SJCRH30 (cell line): ENCODE measurements around the gene RNF224. TPM values are rescaled to one million over a fixed set of nuclear protein-coding genes. Genes with fewer than 3 reads are reported as not detected.
A peak's percentile ranks its signal among the peaks of the same experiment; 100 is the strongest.

ENCODE experiments used
- DNase-seq, 2 experiments: peaks; one replicate each; pipeline ENCODE4 v3.0.0-alpha.2; 2015 to 2020
- H3K27ac ChIP-seq: fragments of 250-450 bp; sonication (Bioruptor Pico); 2 replicates; pipeline ENCODE4 v1.5.1; 2020; ENCODE audit warnings: mild to moderate bottlenecking, moderate library complexity
- H3K27me3 ChIP-seq: fragments of 250-450 bp; sonication (Bioruptor Pico); 2 replicates; pipeline ENCODE4 v1.5.1; 2020; ENCODE audit warnings: mild to moderate bottlenecking, moderate library complexity
- H3K36me3 ChIP-seq: fragments of 250-450 bp; sonication (Bioruptor Pico); 2 replicates; pipeline ENCODE4 v1.5.1; 2020; ENCODE audit warnings: mild to moderate bottlenecking, moderate library complexity
- H3K4me1 ChIP-seq: fragments of 250-450 bp; sonication (Bioruptor Pico); 2 replicates; pipeline ENCODE4 v1.5.1; 2020; ENCODE audit warnings: mild to moderate bottlenecking, moderate library complexity
- H3K4me3 ChIP-seq: fragments of 250-450 bp; sonication (Bioruptor Pico); 2 replicates; pipeline ENCODE4 v1.5.1; 2020; ENCODE audit warnings: mild to moderate bottlenecking, moderate library complexity
- H3K9me3 ChIP-seq: fragments of 250-450 bp; sonication (Bioruptor Pico); replicated peaks from 2 replicates; pipeline ENCODE4 v1.5.1; 2020; ENCODE audit warnings: mild to moderate bottlenecking, moderate library complexity
- total RNA-seq: library from RNA; depleted of rRNA; stranded (reverse); fragments of >200 nt; shearing (Covaris generic); gene quantifications from 2 replicates; pipeline ENCODE4 v1.2.3, GENCODE V29; 2014; rRNA removed

Gene RNF224
- not detected in 2 replicates for total RNA-seq

DNA sequence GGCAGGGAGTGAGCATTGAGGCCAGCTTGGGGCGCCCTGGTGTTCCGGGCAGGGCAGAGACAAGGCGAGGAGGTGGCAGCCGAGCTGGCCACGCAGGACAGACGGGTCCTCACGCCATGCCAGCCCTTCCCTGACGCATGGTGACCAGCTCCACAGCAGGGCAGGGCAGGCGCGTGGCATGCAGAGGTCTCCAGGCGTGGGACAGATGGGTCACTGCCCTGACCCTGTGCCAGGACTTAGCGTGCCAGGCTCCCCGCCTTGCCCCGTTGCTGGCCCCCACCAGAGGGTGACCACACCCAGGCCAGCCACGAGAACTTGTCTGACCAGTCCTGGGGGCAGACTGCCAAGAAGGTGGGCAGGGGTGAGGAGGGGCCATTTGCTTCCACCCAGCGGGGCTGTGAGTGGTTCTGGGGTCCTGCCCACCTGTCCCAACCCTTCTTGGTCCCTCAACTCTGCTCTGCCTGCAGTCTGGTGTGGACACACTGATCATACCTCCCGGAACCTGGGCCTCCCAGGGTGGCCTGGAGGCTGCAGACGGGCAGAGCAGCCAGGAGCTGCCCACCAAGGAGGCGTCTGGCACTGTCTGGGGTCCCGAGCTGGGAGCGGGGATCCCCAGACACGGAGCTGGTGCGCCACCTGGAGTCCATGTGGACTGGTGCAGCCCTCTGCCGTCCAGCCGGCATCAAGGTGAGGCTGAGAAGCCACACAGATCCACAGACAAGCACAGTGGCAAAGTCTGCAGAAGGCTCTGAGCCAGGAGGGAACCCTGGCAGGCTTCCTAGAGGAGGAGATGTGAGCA lies at the start of gene RNF224:
Gene RNF224 (plus strand): TSS at position 449 of the 799 bp plus-strand sequence. CDS start 834 bp downstream, outside the sequence.
- no peaks in the 10 kb centered on the region for H3K9me3 ChIP-seq
- no peak within 1 kb of the TSS for H3K4me3 ChIP-seq
- no peaks in the 10 kb centered on the region for H3K36me3 ChIP-seq
- peak; percentile 84 to 92 for DNase-seq
- peaks cover 40% of the 10 kb centered on the region for H3K4me1 ChIP-seq
- peaks cover 25% of the 10 kb centered on the region for H3K27me3 ChIP-seq
- no peak within 1 kb of the TSS for H3K27ac ChIP-seq

DNA sequence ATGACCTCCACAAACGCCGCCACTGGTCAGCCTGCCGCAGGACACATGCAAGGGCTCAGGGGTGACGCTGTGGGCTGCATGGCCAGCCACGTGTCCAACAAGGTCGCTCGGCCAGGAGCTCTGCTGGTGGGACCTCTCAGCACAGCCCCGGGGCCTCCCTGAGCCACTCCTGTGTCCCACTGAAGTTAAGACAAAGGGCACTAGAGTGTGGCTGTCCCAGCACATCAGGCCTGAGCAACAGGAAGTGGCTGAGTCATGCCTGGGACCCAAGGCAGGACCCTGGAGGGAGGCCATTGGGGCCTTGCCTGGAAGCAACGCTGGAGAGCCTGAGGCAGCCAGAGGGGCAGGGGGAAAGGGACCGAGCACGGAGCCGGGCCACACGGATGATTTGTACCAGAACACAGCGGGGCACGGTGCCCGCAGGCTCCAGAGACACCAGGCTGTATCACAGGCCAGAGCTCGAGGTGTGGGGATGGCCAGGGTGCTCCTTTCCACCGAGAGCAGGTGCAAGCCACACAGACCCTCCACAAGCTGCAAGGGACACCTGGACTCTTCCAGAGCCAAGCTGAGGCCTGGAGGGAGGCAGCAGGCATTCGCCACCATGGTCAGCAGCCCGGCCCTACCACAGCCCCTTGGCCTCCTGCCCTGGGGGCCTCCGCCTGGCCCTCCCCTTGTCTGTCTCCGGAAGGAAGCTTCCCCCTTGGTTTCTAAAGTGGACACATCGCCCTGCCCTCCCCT lies 48.9 kb upstream of the RNF224 start:
- no peak overlapping the region for H3K27ac ChIP-seq
- no peak overlapping the region for H3K4me3 ChIP-seq
- H3K27me3 ChIP-seq, result no peaks in the 10 kb centered on the region
- peaks cover 38% of the 10 kb centered on the region for H3K36me3 ChIP-seq
- peaks cover 9% of the 10 kb centered on the region for H3K4me1 ChIP-seq
- DNase-seq, result no peak
- H3K9me3 ChIP-seq, result no peaks in the 10 kb centered on the region

DNA sequence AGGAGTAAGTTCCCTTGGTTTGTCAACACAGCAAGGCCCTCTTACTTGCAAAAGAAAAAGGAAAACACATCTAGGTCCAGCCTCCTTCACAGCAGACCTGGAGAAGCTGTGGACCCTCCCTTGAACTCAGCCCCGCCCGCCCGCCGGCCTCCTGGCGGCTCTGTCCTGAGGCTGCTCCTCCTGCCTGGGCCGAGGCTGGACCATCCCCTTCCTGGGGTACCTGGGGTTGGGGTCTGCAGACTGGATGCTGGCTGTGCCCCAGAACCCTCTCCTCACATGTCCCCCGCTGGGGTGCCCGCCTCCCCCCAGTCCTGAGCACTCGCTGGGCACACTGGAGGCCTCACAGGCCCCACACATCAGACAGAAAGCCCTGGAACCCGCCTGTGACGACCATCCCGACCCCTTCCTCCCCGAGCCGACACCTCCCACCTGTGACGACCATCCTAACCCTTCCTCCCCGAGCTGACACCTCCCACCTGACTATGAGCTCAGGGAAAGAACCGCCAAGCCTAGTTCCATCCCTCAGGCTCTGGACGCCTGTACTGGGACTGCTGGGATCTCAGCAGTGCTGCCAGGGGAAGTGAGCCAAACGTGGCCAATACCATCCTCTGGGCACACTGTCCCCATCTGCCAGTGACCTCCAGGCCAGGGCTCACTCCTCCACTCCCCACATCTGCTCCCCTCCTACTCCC lies 48.2 kb upstream of the RNF224 start:
- Histone ChIP-seq H3K36me3 (peaks cover 42% of the 10 kb centered on the region), H3K9me3 (no peaks in the 10 kb centered on the region), H3K4me3 (no peak overlapping the region), H3K27me3 (no peaks in the 10 kb centered on the region), H3K27ac (no peak overlapping the region), H3K4me1 (peaks cover 3% of the 10 kb centered on the region)
- DNase-seq, result no peak

DNA sequence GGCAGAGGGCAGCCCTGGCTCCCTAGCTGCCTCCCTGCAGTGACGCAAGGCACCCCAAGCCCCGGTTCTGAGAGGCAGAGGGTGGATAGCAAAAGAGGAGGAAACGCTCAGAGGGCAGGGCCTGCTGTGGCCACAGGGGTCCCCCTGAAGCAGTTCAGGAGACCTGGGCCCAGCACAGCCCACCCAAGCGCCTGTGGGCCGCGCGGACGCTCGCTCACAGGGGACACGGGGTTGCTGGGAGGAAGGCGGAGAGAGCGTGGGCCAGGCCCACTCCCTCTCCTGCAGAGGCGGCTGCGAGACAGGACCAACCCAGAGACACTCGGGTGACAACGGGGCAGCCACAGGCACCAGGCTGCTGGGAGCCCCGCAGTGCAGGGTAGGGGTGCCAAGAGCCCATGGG lies 47.5 kb upstream of the RNF224 start:
- H3K4me3 ChIP-seq, result no peak overlapping the region
- no peaks in the 10 kb centered on the region for H3K9me3 ChIP-seq
- no peaks in the 10 kb centered on the region for H3K27me3 ChIP-seq
- peaks cover 42% of the 10 kb centered on the region for H3K36me3 ChIP-seq
- no peak for DNase-seq
- no peak overlapping the region for H3K27ac ChIP-seq
- H3K4me1 ChIP-seq, result no peaks in the 10 kb centered on the region

DNA sequence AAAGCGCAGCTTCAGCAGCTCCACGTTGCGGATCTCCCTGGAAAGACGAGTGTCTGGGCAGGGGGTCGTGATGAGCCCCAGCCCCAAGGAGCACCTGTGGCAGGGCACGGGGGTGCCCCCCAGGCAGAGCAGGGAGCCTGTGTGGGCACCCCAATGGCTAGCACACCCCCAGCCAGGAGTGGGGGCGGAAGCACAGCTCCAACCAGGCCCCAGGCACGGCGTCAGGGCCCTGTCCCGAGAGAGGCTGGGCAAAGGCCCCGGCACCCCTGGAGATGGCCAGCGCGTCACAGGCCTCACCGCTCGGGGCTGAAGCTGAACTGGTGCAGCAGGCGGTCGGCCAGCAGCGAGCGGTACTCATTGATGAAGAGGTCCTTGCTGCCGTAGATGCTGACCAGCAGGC lies 46.8 kb upstream of the RNF224 start:
- H3K4me3 ChIP-seq, result no peak overlapping the region
- H3K27me3 ChIP-seq, result no peaks in the 10 kb centered on the region
- peaks cover 42% of the 10 kb centered on the region for H3K36me3 ChIP-seq
- H3K27ac ChIP-seq, result no peak overlapping the region
- DNase-seq, result no peak
- H3K9me3 ChIP-seq, result no peaks in the 10 kb centered on the region
- no peaks in the 10 kb centered on the region for H3K4me1 ChIP-seq

DNA sequence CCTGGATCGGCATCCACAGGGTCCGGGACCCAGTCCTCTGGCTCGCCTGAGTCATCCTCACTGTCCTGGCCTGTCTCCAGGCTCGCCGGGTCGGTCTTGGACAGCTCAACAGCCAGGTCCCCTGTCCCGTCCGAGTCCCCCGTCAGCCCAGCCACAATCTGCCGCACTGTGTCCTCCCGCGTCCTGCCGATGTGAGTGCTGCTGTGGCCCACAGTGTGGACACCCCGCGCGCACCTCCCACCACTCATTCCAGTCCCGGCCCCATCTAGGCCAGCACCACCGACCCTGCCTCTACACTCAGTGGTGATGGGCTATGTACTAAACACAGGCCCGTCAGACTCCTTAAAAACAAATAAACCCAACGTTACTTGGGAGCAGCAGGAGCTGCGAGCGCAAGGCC lies 45.6 kb upstream of the RNF224 start:
- Histone ChIP-seq H3K27me3 (no peaks in the 10 kb centered on the region), H3K36me3 (peaks cover 42% of the 10 kb centered on the region), H3K27ac (no peak overlapping the region), H3K4me3 (no peak overlapping the region), H3K9me3 (no peaks in the 10 kb centered on the region), H3K4me1 (peaks cover 4% of the 10 kb centered on the region; the same call in 1 of the 2 replicates)
- no peak for DNase-seq

DNA sequence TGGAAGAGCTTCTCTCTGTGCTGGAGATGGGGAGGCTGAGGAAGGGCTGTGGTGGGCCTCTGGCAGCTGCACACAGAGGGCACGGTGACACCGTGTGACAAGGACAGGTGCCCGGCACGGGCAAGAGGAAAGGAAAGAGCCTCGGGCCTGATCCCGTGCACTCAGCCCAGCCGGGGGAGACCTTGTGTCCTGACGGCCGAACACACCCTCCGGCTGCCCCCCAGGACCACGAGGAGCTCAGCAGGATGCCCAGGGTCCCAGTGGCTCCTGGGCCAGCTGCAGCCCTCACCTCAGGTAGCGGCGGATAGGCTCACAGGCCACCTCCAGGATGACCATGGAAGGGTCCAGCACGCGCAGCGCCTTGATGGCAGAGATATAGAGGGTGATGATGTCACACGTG lies 44.5 kb upstream of the RNF224 start:
- H3K27me3 ChIP-seq, result no peaks in the 10 kb centered on the region
- no peaks in the 10 kb centered on the region for H3K9me3 ChIP-seq
- H3K36me3 ChIP-seq, result peaks cover 38% of the 10 kb centered on the region
- no peak overlapping the region for H3K27ac ChIP-seq
- peaks cover 13% of the 10 kb centered on the region; the same call in 1 of the 2 replicates for H3K4me1 ChIP-seq
- no peak for DNase-seq
- H3K4me3 ChIP-seq, result no peak overlapping the region

DNA sequence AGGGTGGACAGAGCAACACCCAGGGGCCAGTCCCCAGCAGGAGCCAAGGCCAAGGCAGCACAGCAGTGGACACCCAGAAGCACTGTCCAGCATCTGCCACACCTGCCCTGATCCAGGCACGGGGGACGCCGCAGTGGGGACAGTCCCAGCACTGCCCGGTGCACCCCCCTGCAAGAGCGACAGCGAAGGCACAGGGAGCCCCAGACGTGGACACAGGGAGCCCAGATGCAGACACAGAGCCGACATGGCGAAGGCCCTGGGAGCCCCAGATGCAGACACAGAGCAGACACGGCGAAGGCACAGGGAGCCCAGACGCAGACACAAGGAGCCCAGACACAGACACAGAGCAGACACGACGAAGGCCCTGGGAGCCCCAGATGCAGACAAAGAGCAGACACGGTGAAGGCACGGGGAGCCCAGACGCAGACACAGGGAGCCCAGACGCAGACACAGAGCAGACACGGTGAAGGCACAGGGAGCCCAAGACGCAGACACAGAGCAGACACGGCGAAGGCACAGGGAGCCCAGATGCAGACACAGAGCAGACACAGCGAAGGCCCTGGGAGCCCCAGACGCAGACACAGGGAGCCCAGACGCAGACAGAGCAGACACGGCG lies 43.2 kb upstream of the RNF224 start:
- no peak overlapping the region for H3K4me3 ChIP-seq
- peaks cover 33% of the 10 kb centered on the region for H3K36me3 ChIP-seq
- H3K9me3 ChIP-seq, result no peaks in the 10 kb centered on the region
- DNase-seq, result no peak
- H3K27me3 ChIP-seq, result no peaks in the 10 kb centered on the region
- H3K4me1 ChIP-seq, result peaks cover 13% of the 10 kb centered on the region; the same call in 1 of the 2 replicates
- H3K27ac ChIP-seq, result no peak overlapping the region

DNA sequence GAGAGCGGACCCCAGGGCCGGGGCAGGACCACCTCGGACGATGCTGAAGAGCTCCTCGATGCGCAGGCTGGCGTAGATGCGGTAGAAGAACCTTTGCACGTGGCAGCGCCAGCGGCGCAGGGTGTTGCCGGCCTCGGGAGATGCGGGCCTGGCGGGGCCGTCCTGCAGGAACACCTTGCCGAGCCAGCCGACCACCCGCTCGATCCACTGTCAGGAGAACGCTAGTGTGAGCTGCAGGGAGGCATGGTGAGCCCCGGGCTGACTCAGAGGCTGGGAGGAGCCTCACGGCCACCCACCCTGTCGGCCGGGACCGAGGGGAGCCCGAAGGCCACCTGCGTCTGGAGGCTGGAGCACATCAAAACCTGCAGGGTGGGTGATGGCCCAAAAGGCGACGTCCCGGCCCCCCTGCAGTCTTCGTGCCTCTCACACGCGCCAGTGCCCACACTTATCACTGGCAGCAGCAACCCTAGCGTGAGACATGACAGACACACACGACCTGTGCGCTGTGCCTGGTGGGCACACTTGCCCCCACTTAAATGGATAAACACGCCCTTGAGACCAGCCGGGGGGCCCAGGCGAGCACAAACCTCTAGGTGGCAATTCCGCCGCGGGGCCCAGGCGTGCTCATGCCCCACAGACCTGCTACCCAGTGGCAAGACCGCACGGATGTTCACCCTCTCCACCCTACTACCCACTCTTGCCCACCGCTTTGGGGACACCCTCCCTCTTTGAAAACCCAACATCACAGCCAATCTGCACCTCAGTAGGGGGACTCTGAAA lies 42.2 kb upstream of the RNF224 start:
- DNase-seq, result no peak
- Histone ChIP-seq H3K9me3 (no peaks in the 10 kb centered on the region), H3K27me3 (no peaks in the 10 kb centered on the region), H3K36me3 (peaks cover 28% of the 10 kb centered on the region), H3K4me1 (peaks cover 19% of the 10 kb centered on the region; the same call in 1 of the 2 replicates), H3K4me3 (no peak overlapping the region), H3K27ac (no peak overlapping the region)

DNA sequence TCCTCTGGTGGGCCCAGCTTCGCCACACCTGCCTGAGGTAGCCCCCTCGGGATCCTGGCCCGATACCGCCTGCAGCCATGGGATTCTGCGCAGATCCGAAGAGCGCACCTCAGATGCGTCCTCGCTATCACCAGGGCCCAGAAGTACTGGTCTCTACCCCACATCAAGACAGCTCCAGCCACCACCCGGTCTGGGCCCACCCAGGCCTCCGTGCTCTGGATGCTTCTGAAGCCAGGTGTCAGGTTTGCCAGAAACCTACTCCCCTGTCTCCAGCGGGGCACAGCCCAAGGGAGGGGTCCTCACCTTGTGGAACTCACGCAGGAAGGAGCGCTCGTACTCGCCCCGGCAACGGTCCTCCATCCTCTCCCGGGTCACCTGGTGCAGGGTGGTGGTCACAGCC lies 41.4 kb upstream of the RNF224 start:
- Histone ChIP-seq H3K9me3 (no peaks in the 10 kb centered on the region), H3K36me3 (peaks cover 28% of the 10 kb centered on the region), H3K4me1 (peaks cover 20% of the 10 kb centered on the region; the same call in 1 of the 2 replicates), H3K27me3 (no peaks in the 10 kb centered on the region), H3K27ac (no peak overlapping the region), H3K4me3 (no peak overlapping the region)
- no peak for DNase-seq

DNA sequence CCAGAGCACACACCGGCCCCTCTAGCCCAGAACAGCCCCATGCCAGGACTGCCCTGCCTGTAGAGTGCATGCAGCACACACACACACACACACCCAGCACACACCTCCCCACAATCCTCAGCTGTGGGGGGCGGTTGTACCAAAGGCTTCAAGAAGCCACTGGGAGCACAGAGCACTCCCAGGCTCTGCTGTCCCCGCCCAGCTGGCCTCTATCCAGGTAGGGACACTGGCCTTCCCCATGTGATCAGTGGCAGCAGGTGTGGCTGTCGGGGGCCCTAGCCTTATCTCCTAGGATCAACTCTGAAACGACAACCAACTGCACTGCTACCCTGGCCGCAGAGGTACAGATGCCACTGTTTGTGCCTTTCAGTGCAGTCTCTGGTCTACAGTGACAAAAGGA lies 40.9 kb upstream of the RNF224 start:
- H3K9me3 ChIP-seq, result no peaks in the 10 kb centered on the region
- peak in 1 of 2 experiments; percentile 61 for DNase-seq
- no peak overlapping the region for H3K27ac ChIP-seq
- no peaks in the 10 kb centered on the region for H3K27me3 ChIP-seq
- no peak overlapping the region for H3K4me3 ChIP-seq
- peaks cover 20% of the 10 kb centered on the region; the same call in 1 of the 2 replicates for H3K4me1 ChIP-seq
- H3K36me3 ChIP-seq, result peaks cover 24% of the 10 kb centered on the region

DNA sequence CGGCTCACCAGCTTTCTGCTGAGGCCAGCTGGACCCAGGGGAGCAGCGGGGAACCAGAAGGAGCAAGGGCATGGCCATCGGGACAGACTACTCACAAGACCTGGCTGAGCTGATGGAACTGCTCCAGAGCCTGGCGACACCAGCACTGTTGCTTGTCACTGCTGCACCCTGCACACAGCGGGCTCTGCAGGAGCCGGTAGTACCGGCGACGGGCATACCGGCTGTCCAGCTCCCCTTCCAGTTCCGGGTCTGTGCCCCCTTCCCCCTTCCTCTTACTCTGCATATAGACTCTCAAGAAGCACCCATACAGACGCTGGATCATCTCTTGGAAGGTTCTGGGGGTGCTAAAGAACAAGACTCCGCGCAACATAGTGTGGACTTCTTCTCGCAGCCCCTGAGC lies 39.9 kb upstream of the RNF224 start:
- DNase-seq, result no peak
- no peaks in the 10 kb centered on the region for H3K27me3 ChIP-seq
- peaks cover 16% of the 10 kb centered on the region for H3K36me3 ChIP-seq
- H3K4me1 ChIP-seq, result peaks cover 20% of the 10 kb centered on the region; the same call in 1 of the 2 replicates
- H3K27ac ChIP-seq, result no peak overlapping the region
- H3K9me3 ChIP-seq, result no peaks in the 10 kb centered on the region
- H3K4me3 ChIP-seq, result peak overlapping the region; percentile 94

DNA sequence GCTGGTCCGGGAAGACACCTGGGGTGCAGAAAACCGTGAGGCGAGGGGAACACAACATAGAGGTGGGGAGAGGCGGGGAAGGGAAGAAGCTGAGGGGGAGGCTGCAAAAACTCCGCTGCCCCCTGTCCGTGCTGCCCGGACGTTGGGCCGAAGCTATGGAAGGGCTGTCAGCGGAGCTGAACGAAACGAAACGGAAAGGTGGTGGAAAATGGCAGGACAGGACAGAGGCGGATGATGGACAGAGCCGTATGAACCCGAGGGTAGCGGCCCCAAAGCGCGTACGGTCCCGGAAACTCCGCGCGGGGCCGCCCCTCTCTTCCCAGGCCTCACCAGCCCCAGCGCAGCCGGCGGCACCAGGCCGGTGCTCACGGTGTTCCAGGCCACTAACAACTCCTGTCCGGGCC lies 39.2 kb upstream of the RNF224 start:
- no peaks in the 10 kb centered on the region for H3K9me3 ChIP-seq
- peaks cover 10% of the 10 kb centered on the region; the same call in 1 of the 2 replicates for H3K36me3 ChIP-seq
- no peak for DNase-seq
- peaks cover 20% of the 10 kb centered on the region; the same call in 1 of the 2 replicates for H3K4me1 ChIP-seq
- peak overlapping the region; percentile 94 for H3K4me3 ChIP-seq
- peak overlapping the region; percentile 50 for H3K27ac ChIP-seq
- H3K27me3 ChIP-seq, result no peaks in the 10 kb centered on the region
